ENCODE results near the gene PPP1CC.
A peak's percentile ranks its signal among the peaks of the same experiment; 100 is the strongest.
"Not testable (repeated sequence)": the region's sequence is repeated elsewhere in the genome, so short reads cannot be mapped to it uniquely, and the experiment has no call there.

The PPP1CC gene

DNA sequence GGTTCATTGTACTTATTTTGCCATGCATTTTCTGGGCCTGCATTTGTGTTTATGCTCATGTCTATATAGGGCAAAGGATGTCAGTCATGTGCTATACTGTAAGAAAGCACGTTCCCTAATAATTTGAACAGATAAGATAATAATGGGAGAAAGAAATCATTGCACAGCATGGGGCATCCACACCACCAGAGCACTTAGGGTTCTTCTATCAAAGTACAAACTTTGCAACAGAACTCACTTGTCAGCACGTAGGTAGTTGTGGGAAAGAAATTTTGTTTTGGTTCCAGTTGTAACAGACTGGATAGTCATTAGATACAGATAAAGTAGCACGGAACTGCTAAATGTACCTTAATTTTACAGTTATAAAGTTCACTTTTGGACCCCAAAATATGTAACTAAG is 10.1 kb downstream of the PPP1CC start:
- intact Hi-C loops (cut with DNase I): no loop called here

GRCh38 chr12:110731479-110731878 is 11.2 kb downstream of the PPP1CC start:
- no peak for DNase-seq
- intact Hi-C loops (cut with DNase I): no loop called here

More for the DNA sequence above, 10.1 kb downstream of the PPP1CC start:
- peak in 1 of 42 donors; percentile 10 for DNase-seq

DNA sequence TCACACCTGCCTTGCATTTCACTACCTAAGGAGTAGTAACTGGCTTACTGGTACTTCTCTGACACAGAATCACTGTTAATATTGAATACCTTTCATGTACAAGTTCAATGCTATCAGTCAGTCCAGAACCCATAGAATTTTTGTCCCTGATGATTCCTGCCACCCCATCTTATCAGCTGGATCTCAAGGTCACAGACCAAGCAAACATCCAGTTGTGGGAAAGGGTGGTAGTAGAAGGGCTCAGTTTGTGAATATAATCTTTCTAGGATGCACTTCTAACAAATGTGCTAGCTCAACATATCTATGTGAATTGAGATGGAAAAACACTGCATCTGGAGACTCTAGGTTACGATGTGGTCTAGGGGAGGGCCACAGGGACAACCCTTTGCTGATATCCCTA is 14.1 kb downstream of the PPP1CC start:
- intact Hi-C loops (cut with DNase I): no loop called here
- peak in 1 of 42 donors; percentile 0 for DNase-seq

DNA sequence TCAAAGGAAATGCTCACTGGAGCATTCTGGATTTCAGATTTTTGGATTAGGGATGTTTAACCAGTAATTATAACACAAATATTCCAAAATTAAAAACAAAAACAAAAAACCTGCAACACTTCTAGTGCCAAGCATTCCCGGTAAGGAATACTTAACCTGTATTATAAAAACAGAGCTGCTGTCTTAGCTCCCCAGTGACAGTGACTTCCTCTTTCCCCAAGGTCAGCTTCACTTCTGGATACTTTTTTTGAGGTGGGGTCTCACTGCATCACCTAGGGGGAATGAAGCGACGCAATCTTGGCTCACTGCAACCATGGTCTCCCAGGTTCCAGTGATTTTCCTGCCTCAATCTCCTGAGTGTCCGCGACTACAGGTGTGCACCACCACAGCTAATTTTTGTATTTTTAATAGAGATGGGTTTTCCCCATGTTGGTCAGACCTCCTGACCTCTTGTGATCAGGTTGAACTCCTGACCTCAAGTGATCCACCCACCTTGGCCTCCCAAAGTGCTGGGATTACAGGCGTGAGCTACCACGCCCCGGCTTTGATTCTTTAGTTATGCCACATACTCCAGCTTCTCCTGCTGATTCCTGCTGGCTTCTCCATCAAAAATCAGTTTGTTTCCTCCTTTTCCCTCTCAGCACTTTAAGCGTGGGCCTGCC is 15.9 kb downstream of the PPP1CC start:
- peak in 1 of 42 donors; percentile 4 for DNase-seq
- intact Hi-C loops (cut with DNase I): no loop called here

GRCh38 chr12:110726028-110726427 is 16.7 kb downstream of the PPP1CC start:
- no peak for DNase-seq
- intact Hi-C loops (cut with DNase I): no loop called here

GRCh38 chr12:110725267-110725666 is 17.4 kb downstream of the PPP1CC start:
- intact Hi-C loops (cut with DNase I): no loop called here
- peak in 1 of 42 donors; percentile 34 for DNase-seq

- intact Hi-C loops (cut with DNase I); DNase-seq: not testable (repeated sequence)
These were observed 19.8 kb downstream of the PPP1CC start for GRCh38 chr12:110722892-110723291.

DNA sequence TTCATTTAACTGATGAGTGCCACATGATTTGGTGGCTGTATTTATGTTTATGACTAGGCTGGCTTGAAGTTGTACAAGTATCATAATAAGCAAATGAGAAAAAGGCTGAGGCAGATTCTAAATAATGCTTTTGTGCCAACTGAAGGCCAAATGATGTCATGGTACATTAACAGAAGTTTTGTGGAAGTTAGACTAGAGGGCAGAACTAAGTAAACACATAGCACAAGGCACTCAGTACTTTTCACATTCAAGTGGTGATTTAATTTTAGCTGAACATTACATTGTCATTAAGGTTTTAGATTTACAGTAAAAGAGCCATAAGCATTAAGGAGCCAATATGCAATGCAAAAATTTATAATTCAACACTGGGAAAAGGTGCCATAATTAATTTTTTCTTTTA is 21.1 kb downstream of the PPP1CC start:
- no peak for DNase-seq
- intact Hi-C loops (cut with DNase I): no loop called here

DNA sequence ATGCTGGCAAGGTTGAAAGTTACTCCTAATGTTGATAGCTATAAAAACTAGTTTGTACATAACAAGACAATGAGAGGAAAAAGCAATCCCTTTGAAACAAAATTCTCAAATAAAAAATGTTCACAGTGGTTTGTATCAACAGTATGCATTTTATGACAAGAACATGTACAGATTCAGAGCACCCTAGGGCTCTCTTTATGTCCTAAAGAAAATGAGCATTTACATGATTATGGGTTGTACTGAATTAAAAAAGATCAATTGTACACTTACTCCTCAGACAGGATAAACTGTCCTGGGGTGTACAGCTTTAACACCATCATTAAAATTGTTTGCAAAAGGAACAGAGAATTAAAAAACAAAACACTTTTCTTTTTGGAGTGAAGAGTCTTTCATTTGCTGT is 22.2 kb downstream of the PPP1CC start:
- no peak for DNase-seq
- intact Hi-C loops (cut with DNase I): no loop called here

GRCh38 chr12:110718222-110718908 is 24.3 kb downstream of the PPP1CC start:
- intact Hi-C loops (cut with DNase I): no loop called here
- no peak for DNase-seq

DNA sequence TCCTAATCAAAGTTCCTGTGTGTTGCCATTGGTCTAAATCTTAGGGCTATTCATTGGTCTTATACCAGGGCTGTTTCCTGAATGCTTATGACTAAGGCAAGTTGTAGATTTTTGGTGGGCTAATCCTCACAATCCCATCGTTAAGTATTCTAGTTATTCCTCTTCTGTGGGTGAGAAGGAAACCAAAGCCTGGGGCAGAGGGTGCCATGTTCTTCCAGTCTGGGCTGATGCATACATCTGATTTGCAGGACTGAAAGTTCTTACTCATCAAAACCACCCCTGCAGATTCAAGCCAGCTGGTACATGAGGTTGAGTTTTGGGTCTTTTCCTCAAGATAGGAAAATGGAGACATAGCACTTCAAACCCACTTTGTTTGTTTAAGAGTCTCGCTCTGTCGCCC is 25.7 kb downstream of the PPP1CC start:
- intact Hi-C loops (cut with DNase I): no loop called here
- DNase-seq: no peak

- no peak for DNase-seq
- intact Hi-C loops (cut with DNase I): no loop called here
These were observed 33.8 kb downstream of the PPP1CC start for GRCh38 chr12:110708917-110709316.

GRCh38 chr12:110705309-110705708 is 37.4 kb downstream of the PPP1CC start:
- no peak for DNase-seq
- intact Hi-C loops (cut with DNase I): no loop called here

GRCh38 chr12:110704750-110705149 is 37.9 kb downstream of the PPP1CC start:
- intact Hi-C loops (cut with DNase I): no loop called here

DNA sequence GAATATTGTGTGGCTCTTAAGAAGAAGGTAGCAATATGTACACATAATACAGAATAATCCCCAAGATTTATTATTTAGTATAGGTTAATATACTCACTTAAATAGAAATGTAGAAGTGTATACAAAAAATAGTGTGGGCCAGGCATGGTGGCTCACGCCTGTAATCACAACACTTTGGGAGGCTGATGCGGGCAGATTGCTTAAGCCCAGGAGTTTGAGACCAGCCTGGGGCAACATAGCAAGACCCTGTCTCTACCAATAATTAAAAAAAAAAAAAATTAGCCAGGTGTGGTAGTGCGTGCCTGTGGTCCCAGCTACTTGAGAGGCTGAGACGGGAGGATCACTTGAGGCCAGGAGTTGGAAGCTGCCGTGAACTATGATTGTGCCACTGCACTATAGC is 38.5 kb downstream of the PPP1CC start:
- DNase-seq: no peak
- intact Hi-C loops (cut with DNase I): no loop called here

More at GRCh38 chr12:110704750-110705149, 37.9 kb downstream of the PPP1CC start:
- DNase-seq: no peak

- intact Hi-C loops (cut with DNase I): no loop called here
- no peak for DNase-seq
These were observed 40.6 kb downstream of the PPP1CC start for GRCh38 chr12:110702081-110702480.

- peak in 7 of 42 donors; percentile 16 to 53 (median 27) for DNase-seq
- intact Hi-C loops (cut with DNase I): no loop called here
These were observed 42.9 kb downstream of the PPP1CC start for GRCh38 chr12:110699591-110700445.

GRCh38 chr12:110698171-110698902 is 44.4 kb downstream of the PPP1CC start:
- peak; percentile 40 to 91 (median 74) for DNase-seq
- intact Hi-C loops (cut with DNase I): no loop called here

DNA sequence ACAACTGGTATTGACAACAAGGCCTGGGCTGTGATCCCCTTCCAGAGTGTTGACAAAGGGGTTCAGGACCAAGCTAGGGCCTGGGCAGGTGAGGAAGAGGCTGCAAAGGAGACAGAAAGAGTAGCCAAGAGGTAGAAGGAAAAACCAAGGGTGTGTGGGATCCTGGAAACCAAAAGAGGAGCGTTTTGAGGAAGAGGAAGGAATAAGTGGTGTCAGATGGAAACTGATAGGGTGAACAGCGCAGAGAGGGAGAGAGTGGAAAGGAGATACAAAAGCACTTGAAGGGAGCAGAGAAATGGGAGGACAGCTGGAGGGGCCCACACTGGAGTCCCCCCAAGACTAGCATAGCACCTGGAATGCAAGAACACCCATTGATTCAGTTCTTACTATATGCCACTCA is 45.5 kb downstream of the PPP1CC start:
- intact Hi-C loops (cut with DNase I): no loop called here
- no peak for DNase-seq
